ENCODE data around the gene MYO1B. TPM values are rescaled to one million over a fixed set of nuclear protein-coding genes. Genes with fewer than 3 reads are reported as not detected.

The MYO1B gene
- total and polyA plus RNA-seq, 10 of the 15 experiments (the other 5 are each of a cell fraction or from before 2014, with no cell fraction given) = 0.10 to 4.2 (median 1.6) TPM

DNA sequence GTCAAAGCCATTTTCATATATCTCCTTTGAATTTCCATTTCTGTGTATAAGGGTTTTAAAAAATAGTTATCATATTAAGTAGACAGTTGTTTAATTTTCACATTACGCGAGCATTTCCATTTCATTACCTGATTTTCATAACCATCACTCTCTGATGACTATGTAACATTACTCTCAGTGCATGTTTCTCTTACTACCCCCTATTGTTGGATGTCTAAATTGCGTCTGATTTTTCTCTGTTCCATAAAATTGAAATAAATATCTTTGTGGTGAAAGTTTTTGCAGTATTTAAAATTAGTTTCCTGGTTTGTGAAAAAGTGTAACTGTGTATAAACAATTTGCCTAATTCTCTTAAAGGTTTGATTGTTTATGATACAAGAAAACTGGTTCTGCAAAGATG is 123.8 kb downstream of the MYO1B start:
- Histone ChIP-seq H3K4me1 (ENCODE audit: control insufficient read depth, insufficient read depth, low read length) (no peaks in the 10 kb centered on the region), H2AFZ (ENCODE audit: control insufficient read depth, low read depth, low read length) (no peak overlapping the region), H3K36me3 (ENCODE audit: control insufficient read depth in 2 of 2, insufficient read depth in 2 of 2, low read length in 1 of 2) (no peaks in the 10 kb centered on the region), H3K4me2 (ENCODE audit: control insufficient read depth, insufficient read depth) (no peak overlapping the region), H3K27ac (ENCODE audit: control insufficient read depth, insufficient read depth) (no peak overlapping the region), H3K9ac (ENCODE audit: control insufficient read depth, insufficient read depth, low read length) (no peak overlapping the region), H3K4me3 (no peak overlapping the region), H3K27me3 (replicated peaks in 1 of 2; ENCODE audit: control insufficient read depth in 2 of 2, insufficient read depth in 2 of 2, low read length in 1 of 2) (no peaks in the 10 kb centered on the region), H3K79me2 (ENCODE audit: control insufficient read depth, insufficient read depth, low read length) (no peaks in the 10 kb centered on the region), H4K20me1 (ENCODE audit: control insufficient read depth, insufficient read depth) (no peaks in the 10 kb centered on the region), H3K9me3 (replicated peaks; ENCODE audit: control insufficient read depth, insufficient read depth, low read length) (no peaks in the 10 kb centered on the region)
- no peak for ATAC-seq
- no peak for DNase-seq (ENCODE audit: low read depth, low spot score)
- 60% methylated on average over 3 of the region's 3 CpGs for WGBS (ENCODE audit: insufficient coverage, insufficient replicate concordance, low lambda C conversion rate, missing lambda C conversion rate)
- TF ChIP-seq, protein P1, sequence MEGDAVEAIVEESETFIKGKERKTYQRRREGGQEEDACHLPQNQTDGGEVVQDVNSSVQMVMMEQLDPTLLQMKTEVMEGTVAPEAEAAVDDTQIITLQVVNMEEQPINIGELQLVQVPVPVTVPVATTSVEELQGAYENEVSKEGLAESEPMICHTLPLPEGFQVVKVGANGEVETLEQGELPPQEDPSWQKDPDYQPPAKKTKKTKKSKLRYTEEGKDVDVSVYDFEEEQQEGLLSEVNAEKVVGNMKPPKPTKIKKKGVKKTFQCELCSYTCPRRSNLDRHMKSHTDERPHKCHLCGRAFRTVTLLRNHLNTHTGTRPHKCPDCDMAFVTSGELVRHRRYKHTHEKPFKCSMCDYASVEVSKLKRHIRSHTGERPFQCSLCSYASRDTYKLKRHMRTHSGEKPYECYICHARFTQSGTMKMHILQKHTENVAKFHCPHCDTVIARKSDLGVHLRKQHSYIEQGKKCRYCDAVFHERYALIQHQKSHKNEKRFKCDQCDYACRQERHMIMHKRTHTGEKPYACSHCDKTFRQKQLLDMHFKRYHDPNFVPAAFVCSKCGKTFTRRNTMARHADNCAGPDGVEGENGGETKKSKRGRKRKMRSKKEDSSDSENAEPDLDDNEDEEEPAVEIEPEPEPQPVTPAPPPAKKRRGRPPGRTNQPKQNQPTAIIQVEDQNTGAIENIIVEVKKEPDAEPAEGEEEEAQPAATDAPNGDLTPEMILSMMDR (IDR thresholded peaks at IDR 0.05 in 2 of 3, conservative IDR thresholded peaks at IDR 0.05 in 1 of 3; ENCODE audit: control insufficient read depth in 2 of 3, extremely low read depth in 1 of 3, insufficient read depth in 1 of 3, low read depth in 3 of 3, low read length in 3 of 3) = peak in 1 of 3 experiments; percentile 3; a peak in 1 of 6 replicates
- TF ChIP-seq RAD21 (IDR thresholded peaks at IDR 0.05; ENCODE audit: insufficient read depth, low read depth, low read length) (peak; percentile 27; the same call in 1 of the 2 replicates), EGR1 (IDR thresholded peaks at IDR 0.05; ENCODE audit: borderline replicate concordance in 1 of 2, low read depth in 2 of 2, low read length in 2 of 2) (no peak), POU2F2 (IDR thresholded peaks at IDR 0.05; ENCODE audit: borderline replicate concordance, low read depth, low read length) (no peak)
- intact Hi-C loops (cut with micrococcal nuclease; ENCODE audit: unreplicated experiment) = loop anchor here (5.0 kb wide), 1 partner anchor 202 kb away; no protein-coding TSS in a partner anchor
- in situ Hi-C loops (cut with MboI) = no loop called here
- POLR2A ChIA-PET = no interaction called here
- BruUV-seq (replicated peaks) = no TSS peak
- FAIRE-seq = no peak
- RAD21 ChIA-PET (ENCODE audit: unreplicated experiment) = no interaction called here
- CTCF ChIA-PET = no interaction called here
- SMC1A ChIA-PET (ENCODE audit: uncharacterized antibody, unreplicated experiment) = no interaction called here

DNA sequence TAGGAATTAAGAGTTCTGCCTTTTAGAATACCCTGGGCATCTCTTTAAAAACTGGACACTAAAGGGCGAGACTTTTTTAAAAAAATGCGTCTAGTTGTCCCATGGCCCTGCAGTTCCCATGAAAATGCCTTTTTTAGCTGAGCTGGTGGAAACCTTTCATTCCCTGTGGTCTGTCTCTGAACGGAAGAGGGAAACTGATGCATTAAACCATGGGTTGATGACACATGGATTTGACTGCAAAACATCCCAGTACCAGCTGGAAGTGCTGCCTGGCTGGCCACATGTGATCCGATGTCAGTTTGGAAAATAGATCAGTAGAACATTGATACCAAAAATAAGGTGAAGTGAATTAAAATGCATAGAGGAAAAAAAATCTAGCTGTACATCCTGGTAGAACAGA is 129.2 kb downstream of the MYO1B start:
- TF ChIP-seq SIX5 (IDR thresholded peaks at IDR 0.05; ENCODE audit: low read depth, low read length, severe bottlenecking) = no peak
- no peak overlapping the region for H2AFZ ChIP-seq (ENCODE audit: control insufficient read depth, low read depth, low read length)
- H3K4me3 ChIP-seq = no peak overlapping the region
- RAD21 ChIA-PET (ENCODE audit: unreplicated experiment) = no interaction called here
- FAIRE-seq (no peak), DNase-seq (ENCODE audit: low read depth, low spot score) (no peak), ATAC-seq (no peak)
- H3K9me3 ChIP-seq (replicated peaks; ENCODE audit: control insufficient read depth, insufficient read depth, low read length) = no peaks in the 10 kb centered on the region
- in situ Hi-C loops (cut with MboI) = no loop called here
- POLR2A ChIA-PET = no interaction called here
- no peaks in the 10 kb centered on the region for H3K79me2 ChIP-seq (ENCODE audit: control insufficient read depth, insufficient read depth, low read length)
- no peaks in the 10 kb centered on the region for H3K27me3 ChIP-seq (replicated peaks in 1 of 2; ENCODE audit: control insufficient read depth in 2 of 2, insufficient read depth in 2 of 2, low read length in 1 of 2)
- intact Hi-C loops (cut with micrococcal nuclease; ENCODE audit: unreplicated experiment) = no loop called here
- SMC1A ChIA-PET (ENCODE audit: uncharacterized antibody, unreplicated experiment) = interaction anchor here (0.7 to 1.1 kb wide), 2 partner anchors 10 to 323 kb away, joined by 3 read pairs; no protein-coding TSS in a partner anchor
- whole genome bisulfite sequencing (ENCODE audit: insufficient coverage, insufficient replicate concordance, low lambda C conversion rate, missing lambda C conversion rate) = 58% methylated on average over 4 of the region's 4 CpGs
- BruUV-seq (replicated peaks) = no TSS peak
- H3K4me1 ChIP-seq (ENCODE audit: control insufficient read depth, insufficient read depth, low read length) = no peaks in the 10 kb centered on the region
- H3K36me3 ChIP-seq (ENCODE audit: control insufficient read depth in 2 of 2, insufficient read depth in 2 of 2, low read length in 1 of 2) = no peaks in the 10 kb centered on the region
- no peak overlapping the region for H3K4me2 ChIP-seq (ENCODE audit: control insufficient read depth, insufficient read depth)
- H3K27ac ChIP-seq (ENCODE audit: control insufficient read depth, insufficient read depth) = no peak overlapping the region
- CTCF ChIA-PET = no interaction called here
- no peak overlapping the region for H3K9ac ChIP-seq (ENCODE audit: control insufficient read depth, insufficient read depth, low read length)
- H4K20me1 ChIP-seq (ENCODE audit: control insufficient read depth, insufficient read depth) = no peaks in the 10 kb centered on the region

Measured in GM12878 (cell line).